ENCODE results near the gene SHROOM4. TPM values are rescaled to one million over a fixed set of nuclear protein-coding genes. Genes with fewer than 3 reads are reported as not detected.

SHROOM4 gene
- total and polyA plus RNA-seq, 4 donors, result 0.62 to 2.3 (median 0.93) TPM

GRCh38 chrX:50635162-50635561, 178.8 kb downstream of the SHROOM4 start:
- no peak for DNase-seq (ENCODE audit: low spot score)
- Histone ChIP-seq H3K27ac (ENCODE audit: low read depth in 1 of 2, low read length in 2 of 2) (no peak overlapping the region), H3K9me3 (ENCODE audit: control insufficient read depth in 4 of 4, low read length in 3 of 4) (no peaks in the 10 kb centered on the region), H3K4me3 (ENCODE audit: low read depth in 1 of 3, low read length in 3 of 3) (no peak overlapping the region), H3K36me3 (ENCODE audit: control insufficient read depth in 4 of 4, insufficient read depth in 3 of 4, low read depth in 1 of 4, low read length in 3 of 4) (no peaks in the 10 kb centered on the region), H3K27me3 (ENCODE audit: control insufficient read depth in 4 of 4, insufficient read depth in 4 of 4, low read length in 3 of 4) (no peaks in the 10 kb centered on the region), H3K4me1 (ENCODE audit: control insufficient read depth in 4 of 4, insufficient read depth in 4 of 4, low read length in 3 of 4) (no peaks in the 10 kb centered on the region), H3K9ac (ENCODE audit: low read depth in 1 of 2, low read length in 2 of 2) (no peak overlapping the region)
- WGBS, result 90% methylated on average over 9 of the region's 9 CpGs
- TF ChIP-seq, protein P1, sequence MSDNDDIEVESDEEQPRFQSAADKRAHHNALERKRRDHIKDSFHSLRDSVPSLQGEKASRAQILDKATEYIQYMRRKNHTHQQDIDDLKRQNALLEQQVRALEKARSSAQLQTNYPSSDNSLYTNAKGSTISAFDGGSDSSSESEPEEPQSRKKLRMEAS (IDR thresholded peaks at IDR 0.05), result no peak
- TF ChIP-seq HNF4G (IDR thresholded peaks at IDR 0.05) (no peak), TAF1 (conservative IDR thresholded peaks at IDR 0.05) (no peak), FOXA2 (IDR thresholded peaks at IDR 0.05) (no peak), NR2F2 (IDR thresholded peaks at IDR 0.05) (no peak), HNF4A (conservative IDR thresholded peaks at IDR 0.05) (no peak), GABPA (IDR thresholded peaks at IDR 0.05 in 1 of 2, conservative IDR thresholded peaks at IDR 0.05 in 1 of 2) (no peak), YY1 (IDR thresholded peaks at IDR 0.05) (no peak), RXRA (IDR thresholded peaks at IDR 0.05) (no peak), REST (IDR thresholded peaks at IDR 0.05) (no peak), CTCF (IDR thresholded peaks at IDR 0.05; ENCODE audit: low read depth, low read length, missing input control) (no peak), FOXA1 (IDR thresholded peaks at IDR 0.05) (no peak)
- TF ChIP-seq, protein P2, sequence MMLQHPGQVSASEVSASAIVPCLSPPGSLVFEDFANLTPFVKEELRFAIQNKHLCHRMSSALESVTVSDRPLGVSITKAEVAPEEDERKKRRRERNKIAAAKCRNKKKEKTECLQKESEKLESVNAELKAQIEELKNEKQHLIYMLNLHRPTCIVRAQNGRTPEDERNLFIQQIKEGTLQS (IDR thresholded peaks at IDR 0.05), result no peak

DNA sequence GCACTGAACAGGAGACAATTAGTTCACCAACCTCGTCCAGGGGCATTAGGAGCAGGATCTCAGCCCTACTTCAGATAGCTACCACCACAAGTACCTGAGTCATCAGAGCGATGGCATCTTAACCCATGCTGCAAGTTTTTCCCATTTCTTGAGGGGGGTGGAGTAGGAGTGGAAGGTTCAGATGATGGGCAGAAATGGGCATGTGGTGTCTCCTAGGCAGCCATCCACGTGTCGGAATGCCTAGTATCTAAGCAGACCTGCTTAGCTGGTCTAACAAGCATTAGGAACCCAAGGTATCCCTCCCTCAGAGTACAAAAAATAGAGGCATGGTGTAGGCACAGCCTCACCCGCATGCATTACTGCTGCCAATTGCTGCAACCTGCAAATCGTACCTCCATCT, 184.2 kb downstream of the SHROOM4 start:
- H3K4me3 ChIP-seq (ENCODE audit: low read depth in 1 of 3, low read length in 3 of 3), result no peak overlapping the region
- TF ChIP-seq, protein P1 (IDR thresholded peaks at IDR 0.05), result no peak
- no peak for TF ChIP-seq RAD21 (IDR thresholded peaks at IDR 0.05)
- no peak for TF ChIP-seq JUND (IDR thresholded peaks at IDR 0.05)
- no peak for TF ChIP-seq GABPA (IDR thresholded peaks at IDR 0.05 in 1 of 2, conservative IDR thresholded peaks at IDR 0.05 in 1 of 2)
- TF ChIP-seq, protein P2 (IDR thresholded peaks at IDR 0.05), result no peak
- no peak for TF ChIP-seq SP1 (IDR thresholded peaks at IDR 0.05)
- no peak for TF ChIP-seq ZBTB33 (IDR thresholded peaks at IDR 0.05)
- TF ChIP-seq YY1 (IDR thresholded peaks at IDR 0.05), result no peak
- no peak for TF ChIP-seq EGR1 (IDR thresholded peaks at IDR 0.05; ENCODE audit: low read depth in 2 of 2)
- TF ChIP-seq TAF1 (conservative IDR thresholded peaks at IDR 0.05), result no peak
- H3K9ac ChIP-seq (ENCODE audit: low read depth in 1 of 2, low read length in 2 of 2), result no peak overlapping the region
- H3K36me3 ChIP-seq (ENCODE audit: control insufficient read depth in 4 of 4, insufficient read depth in 3 of 4, low read depth in 1 of 4, low read length in 3 of 4), result no peaks in the 10 kb centered on the region
- H3K27ac ChIP-seq (ENCODE audit: low read depth in 1 of 2, low read length in 2 of 2), result no peak overlapping the region
- H3K27me3 ChIP-seq (ENCODE audit: control insufficient read depth in 4 of 4, insufficient read depth in 4 of 4, low read length in 3 of 4), result peaks cover 0 to 5% (median 0%) of the 10 kb centered on the region in 4 donors
- WGBS, result 86% methylated on average over 6 of the region's 6 CpGs
- DNase-seq (ENCODE audit: low spot score), result no peak
- no peaks in the 10 kb centered on the region for H3K9me3 ChIP-seq (ENCODE audit: control insufficient read depth in 4 of 4, low read length in 3 of 4)
- H3K4me1 ChIP-seq (ENCODE audit: control insufficient read depth in 4 of 4, insufficient read depth in 4 of 4, low read length in 3 of 4), result no peaks in the 10 kb centered on the region

Measured in liver (tissue), 9 donors.